ENCODE results near the gene PTPRK. TPM values are rescaled to one million over a fixed set of nuclear protein-coding genes. Genes with fewer than 3 reads are reported as not detected.

The PTPRK gene
- total and polyA plus RNA-seq, 9 of the 15 experiments (the other 6 are each of a cell fraction or from before 2014, with no cell fraction given) = 0.04 to 0.51 TPM; not detected in 7

- TF ChIP-seq GTF3C2 (IDR thresholded peaks at IDR 0.05; ENCODE audit: borderline replicate concordance, extremely low read depth, insufficient read length) = no peak
- TF ChIP-seq ZNF592 (IDR thresholded peaks at IDR 0.05) = no peak
- no peak for TF ChIP-seq CBFA2T3 (IDR thresholded peaks at IDR 0.05)
- no peak for TF ChIP-seq SAFB2 (IDR thresholded peaks at IDR 0.05; ENCODE audit: borderline replicate concordance, low read depth, low read length, severe bottlenecking)
- no peak for TF ChIP-seq GMEB1 (CRISPR knock-in tag; IDR thresholded peaks at IDR 0.05)
- no peak for TF ChIP-seq CREB3 (tag; conservative IDR thresholded peaks at IDR 0.05; ENCODE audit: low read depth)
- no peak for TF ChIP-seq TRIM28 (IDR thresholded peaks at IDR 0.05)
Measured at GRCh38 chr6:128518434-128519131, 1.8 kb downstream of the PTPRK start (continued).

Data from K562 (cell line).